Ovary (tissue), 3 donors: Measurements from ENCODE around the gene VPS25.

Experiments
- EP300 ChIP-seq: sonication (generic); formaldehyde crosslinking; IDR thresholded peaks from one replicate; pipeline ENCODE4 v1.6.1; 2017; ENCODE audit warnings: antibody characterized with exemption
- TF ChIP-seq, protein P1 (sequence below), 3 donors: fragments of 450-650 bp in 2 of 3; fragments of 200-600 bp in 1 of 3; IDR thresholded peaks; one replicate each; pipeline versions ENCODE4 v1.5.1 to v1.8.0; 2016 to 2022; ENCODE audit warnings: antibody characterized with exemption in 3 of 3, mild to moderate bottlenecking in 1 of 3
- donor health status: DM: no; HTN: no; CAD: no.

DNA sequence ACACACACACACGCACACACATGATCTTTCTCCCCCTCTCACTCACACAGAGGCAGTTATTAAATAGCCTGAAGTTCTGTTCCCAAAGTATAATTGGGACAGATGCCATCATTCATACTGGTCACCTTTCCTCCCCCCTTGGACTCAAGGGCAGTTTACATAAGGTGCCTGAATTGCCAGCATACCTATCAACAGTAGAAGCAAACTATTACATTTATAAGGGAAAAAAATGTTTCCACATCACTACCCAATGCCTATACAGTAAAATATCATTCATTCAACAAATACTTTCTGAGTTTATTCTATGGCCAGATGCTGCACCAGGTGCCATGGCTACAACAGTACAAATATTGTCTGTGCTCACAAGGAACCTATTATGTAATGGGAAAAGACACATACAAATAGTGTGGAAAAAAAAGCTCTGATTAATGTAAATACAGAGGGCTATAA lies 31.7 kb downstream of the VPS25 start:
- TF ChIP-seq, protein P1, sequence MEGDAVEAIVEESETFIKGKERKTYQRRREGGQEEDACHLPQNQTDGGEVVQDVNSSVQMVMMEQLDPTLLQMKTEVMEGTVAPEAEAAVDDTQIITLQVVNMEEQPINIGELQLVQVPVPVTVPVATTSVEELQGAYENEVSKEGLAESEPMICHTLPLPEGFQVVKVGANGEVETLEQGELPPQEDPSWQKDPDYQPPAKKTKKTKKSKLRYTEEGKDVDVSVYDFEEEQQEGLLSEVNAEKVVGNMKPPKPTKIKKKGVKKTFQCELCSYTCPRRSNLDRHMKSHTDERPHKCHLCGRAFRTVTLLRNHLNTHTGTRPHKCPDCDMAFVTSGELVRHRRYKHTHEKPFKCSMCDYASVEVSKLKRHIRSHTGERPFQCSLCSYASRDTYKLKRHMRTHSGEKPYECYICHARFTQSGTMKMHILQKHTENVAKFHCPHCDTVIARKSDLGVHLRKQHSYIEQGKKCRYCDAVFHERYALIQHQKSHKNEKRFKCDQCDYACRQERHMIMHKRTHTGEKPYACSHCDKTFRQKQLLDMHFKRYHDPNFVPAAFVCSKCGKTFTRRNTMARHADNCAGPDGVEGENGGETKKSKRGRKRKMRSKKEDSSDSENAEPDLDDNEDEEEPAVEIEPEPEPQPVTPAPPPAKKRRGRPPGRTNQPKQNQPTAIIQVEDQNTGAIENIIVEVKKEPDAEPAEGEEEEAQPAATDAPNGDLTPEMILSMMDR (IDR thresholded peaks at IDR 0.05) = no peak
- no peak for TF ChIP-seq EP300
